Stomach (tissue), 9 donors: ENCODE measurements around the gene KIAA1217. TPM values are rescaled to one million over a fixed set of nuclear protein-coding genes. Genes with fewer than 3 reads are reported as not detected.
A peak's percentile ranks its signal among the peaks of the same experiment; 100 is the strongest.

Source experiments
- DNase-seq, 2 donors: peaks; one replicate each; pipeline versions ENCODE4 v3.0.0 to v3.0.0-alpha.2; 2013 to 2019
- H3K27ac ChIP-seq, 5 donors: fragments of 200-600 bp in 4 of 5; sonication (generic) in 4 of 5; one replicate each; pipeline ENCODE4 v1.5.1; 2013 to 2019; ENCODE audit warnings: mild to moderate bottlenecking in 1 of 5, moderate library complexity in 1 of 5
- H3K27me3 ChIP-seq, 3 donors: fragments of 200-600 bp; sonication (generic); one replicate each; pipeline ENCODE4 v1.5.1; 2017 to 2019; ENCODE audit warnings: mixed run types in 1 of 3
- H3K36me3 ChIP-seq, 4 donors: fragments of 200-600 bp; sonication (generic); 1 replicate in 3 of 4; 2 replicates in 1 of 4; pipeline ENCODE4 v1.5.1; 2016 to 2019
- H3K4me1 ChIP-seq, 4 donors: fragments of 200-600 bp; sonication (generic); one replicate each; pipeline ENCODE4 v1.5.1; 2016 to 2019
- H3K4me3 ChIP-seq, 4 donors: fragments of 200-600 bp; sonication (generic) in 3 of 4; one replicate each; pipeline ENCODE4 v1.5.1; 2016 to 2019; ENCODE audit warnings: mild to moderate bottlenecking in 1 of 4
- H3K9me3 ChIP-seq, 4 donors: fragments of 200-600 bp; sonication (generic); one replicate each; pipeline ENCODE4 v1.5.1; 2016 to 2019
- EP300 ChIP-seq: sonication (generic); formaldehyde crosslinking; IDR thresholded peaks from one replicate; pipeline ENCODE4 v1.6.1; 2017; ENCODE audit warnings: antibody characterized with exemption
- POLR2A ChIP-seq, 4 donors: fragments of 450-650 bp; IDR thresholded peaks; one replicate each; pipeline ENCODE4 v1.6.1; 2016; ENCODE audit warnings: antibody characterized with exemption in 4 of 4, control low read depth in 2 of 4, mild to moderate bottlenecking in 1 of 4, moderate library complexity in 1 of 4
- POLR2AphosphoS5 ChIP-seq, 3 donors: sonication (generic); formaldehyde crosslinking; IDR thresholded peaks; one replicate each; pipeline ENCODE4 v1.6.1; 2016; ENCODE audit warnings: antibody characterized with exemption in 3 of 3
- WGBS, 5 donors: extraction: QIAGEN DNeasy Blood & Tissue Kit in 3 of 5; methylation state at CpG; one replicate each; pipeline versions ENCODE4 v1.1.5 to v1.1.7; 2013 to 2018; 5-methylcytosine and 5-hydroxymethylcytosine counted together
- intact Hi-C: fragments of 100-400 bp; cut with DNase I; formaldehyde crosslinking; loops from one replicate; pipeline ENCODE4 v1.15.1; 2023; ENCODE audit warnings: low total_unique reads
- polyA plus RNA-seq, 3 donors: library from polyadenylated mRNA; stranded (reverse); fragments of 200-250 nt; gene quantifications; one replicate each; pipeline ENCODE4 v1.2.3, GENCODE V29; 2013
- total RNA-seq, 5 donors: library from RNA; depleted of rRNA; stranded (reverse); fragments of >200 nt; gene quantifications; one replicate each; pipeline versions ENCODE4 v1.1.0 to v1.2.3, GENCODE V29; 2014 to 2016
- TF ChIP-seq, protein P1 (sequence below), 7 experiments: fragments of 450-650 bp in 4 of 7; fragments of 200-600 bp in 3 of 7; sonication (generic) in 3 of 7; IDR thresholded peaks; one replicate each; pipeline ENCODE4 v1.5.1; 2016 to 2019; ENCODE audit warnings: antibody characterized with exemption in 7 of 7, control low read depth in 2 of 7, mild to moderate bottlenecking in 1 of 7
- donor health status: healthy with polysubstance abuse.
- donor health status: Bipolar disorder and iron deficiency.
- donor health status: healthy.

Gene KIAA1217
- total and polyA plus RNA-seq, 8 donors: 6.2 to 112 (median 24.6) TPM

DNA sequence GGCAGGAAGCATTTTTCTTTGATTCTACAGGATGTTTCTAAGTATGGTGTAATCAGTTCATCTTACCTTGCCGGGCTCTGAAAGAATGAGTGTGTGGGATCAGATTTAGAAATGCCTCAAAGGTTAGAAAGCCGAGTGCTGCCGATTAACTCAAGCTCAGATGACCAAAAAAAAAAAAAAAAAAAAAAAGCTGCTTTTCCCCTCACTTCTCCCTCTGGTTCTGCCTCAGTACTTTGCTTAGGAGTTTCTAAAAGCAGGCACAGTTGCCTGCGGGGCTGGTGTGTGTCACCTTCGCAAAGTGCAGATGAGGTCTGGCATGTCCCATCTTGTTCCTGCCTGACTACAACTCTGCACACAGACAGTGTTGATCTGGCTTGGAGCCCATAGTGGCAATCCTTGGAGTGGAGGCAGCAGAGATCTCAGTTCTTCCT is 47.0 kb downstream of the KIAA1217 start:
- TF ChIP-seq POLR2A (IDR thresholded peaks at IDR 0.05) (no peak), EP300 (no peak), POLR2AphosphoS5 (IDR thresholded peaks at IDR 0.05) (no peak)
- TF ChIP-seq, protein P1, sequence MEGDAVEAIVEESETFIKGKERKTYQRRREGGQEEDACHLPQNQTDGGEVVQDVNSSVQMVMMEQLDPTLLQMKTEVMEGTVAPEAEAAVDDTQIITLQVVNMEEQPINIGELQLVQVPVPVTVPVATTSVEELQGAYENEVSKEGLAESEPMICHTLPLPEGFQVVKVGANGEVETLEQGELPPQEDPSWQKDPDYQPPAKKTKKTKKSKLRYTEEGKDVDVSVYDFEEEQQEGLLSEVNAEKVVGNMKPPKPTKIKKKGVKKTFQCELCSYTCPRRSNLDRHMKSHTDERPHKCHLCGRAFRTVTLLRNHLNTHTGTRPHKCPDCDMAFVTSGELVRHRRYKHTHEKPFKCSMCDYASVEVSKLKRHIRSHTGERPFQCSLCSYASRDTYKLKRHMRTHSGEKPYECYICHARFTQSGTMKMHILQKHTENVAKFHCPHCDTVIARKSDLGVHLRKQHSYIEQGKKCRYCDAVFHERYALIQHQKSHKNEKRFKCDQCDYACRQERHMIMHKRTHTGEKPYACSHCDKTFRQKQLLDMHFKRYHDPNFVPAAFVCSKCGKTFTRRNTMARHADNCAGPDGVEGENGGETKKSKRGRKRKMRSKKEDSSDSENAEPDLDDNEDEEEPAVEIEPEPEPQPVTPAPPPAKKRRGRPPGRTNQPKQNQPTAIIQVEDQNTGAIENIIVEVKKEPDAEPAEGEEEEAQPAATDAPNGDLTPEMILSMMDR (IDR thresholded peaks at IDR 0.05): no peak
- no peaks in the 10 kb centered on the region for H3K27me3 ChIP-seq
- DNase-seq: peak in 1 of 2 donors; percentile 46
- H3K4me3 ChIP-seq: no peak overlapping the region
- H3K27ac ChIP-seq: no peak overlapping the region
- 40 to 56% (median 51%) methylated on average over 5 of the region's 5 CpGs for WGBS, 5 donors
- H3K4me1 ChIP-seq: peaks cover 10 to 29% (median 17%) of the 10 kb centered on the region in 4 donors
- H3K9me3 ChIP-seq: no peaks in the 10 kb centered on the region
- H3K36me3 ChIP-seq: no peaks in the 10 kb centered on the region
- intact Hi-C loops: no loop called here

DNA sequence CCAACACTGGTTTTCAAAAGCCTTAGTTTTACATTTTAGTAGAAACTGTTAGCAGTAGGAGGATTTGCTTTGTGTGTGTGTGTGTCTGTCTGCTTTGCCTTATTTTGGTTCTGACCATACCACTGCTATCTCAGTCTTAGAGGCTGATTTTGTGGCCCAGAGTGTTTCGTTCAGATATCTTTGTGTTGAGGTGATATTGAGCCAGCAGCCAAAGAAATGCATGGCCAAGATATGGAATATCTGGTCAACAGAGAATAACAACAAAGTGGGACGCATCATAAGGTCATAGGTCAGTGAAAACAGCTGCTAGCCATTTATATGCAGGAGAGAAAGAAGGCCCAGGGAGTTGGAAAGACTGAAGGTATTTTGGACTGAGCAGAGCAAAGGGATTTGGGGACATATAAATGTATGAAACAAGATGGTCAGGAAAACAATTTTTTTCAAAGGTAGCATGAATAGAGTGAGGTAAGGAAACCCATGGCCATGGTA is 47.7 kb downstream of the KIAA1217 start:
- Histone ChIP-seq H3K4me1 (peaks cover 6 to 24% (median 17%) of the 10 kb centered on the region in 4 donors), H3K4me3 (no peak overlapping the region), H3K9me3 (no peaks in the 10 kb centered on the region), H3K36me3 (no peaks in the 10 kb centered on the region), H3K27me3 (no peaks in the 10 kb centered on the region), H3K27ac (no peak overlapping the region)
- WGBS, 5 donors: 29 to 52% (median 34%) methylated on average over 2 of the region's 2 CpGs
- TF ChIP-seq POLR2A (IDR thresholded peaks at IDR 0.05) (no peak), EP300 (no peak), POLR2AphosphoS5 (IDR thresholded peaks at IDR 0.05) (no peak)
- TF ChIP-seq, protein P1 (IDR thresholded peaks at IDR 0.05): no peak
- intact Hi-C loops: no loop called here
- DNase-seq: no peak

DNA sequence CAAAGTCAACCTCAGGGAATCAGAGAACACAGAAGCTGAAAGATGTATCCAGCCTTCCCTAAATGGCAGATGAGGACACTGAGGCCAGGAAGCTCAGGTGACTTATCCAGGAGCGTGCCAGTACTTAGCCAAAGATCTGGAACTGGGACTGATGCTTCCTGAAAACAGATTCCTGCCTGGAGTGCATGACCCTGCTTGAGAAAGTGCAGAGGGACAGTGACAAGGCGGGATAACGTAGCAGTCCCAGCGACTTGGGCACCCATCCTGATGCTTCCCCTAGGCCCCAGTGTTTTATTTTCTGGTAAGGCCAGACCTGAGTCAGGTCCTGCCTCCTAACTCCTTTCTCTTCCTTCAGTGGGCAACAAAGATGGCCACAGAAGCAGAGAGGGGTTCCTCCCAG is 48.6 kb downstream of the KIAA1217 start:
- no peak for DNase-seq
- Histone ChIP-seq H3K9me3 (no peaks in the 10 kb centered on the region), H3K27ac (no peak overlapping the region), H3K27me3 (no peaks in the 10 kb centered on the region), H3K4me3 (no peak overlapping the region), H3K36me3 (no peaks in the 10 kb centered on the region), H3K4me1 (peaks cover 6 to 16% (median 15%) of the 10 kb centered on the region in 4 donors)
- TF ChIP-seq POLR2AphosphoS5 (IDR thresholded peaks at IDR 0.05): no peak
- no peak for TF ChIP-seq EP300
- TF ChIP-seq POLR2A (IDR thresholded peaks at IDR 0.05): no peak
- TF ChIP-seq, protein P1 (IDR thresholded peaks at IDR 0.05): no peak
- WGBS, 5 donors: 88 to 95% (median 91%) methylated on average over 4 of the region's 4 CpGs
- intact Hi-C loops: no loop called here

DNA sequence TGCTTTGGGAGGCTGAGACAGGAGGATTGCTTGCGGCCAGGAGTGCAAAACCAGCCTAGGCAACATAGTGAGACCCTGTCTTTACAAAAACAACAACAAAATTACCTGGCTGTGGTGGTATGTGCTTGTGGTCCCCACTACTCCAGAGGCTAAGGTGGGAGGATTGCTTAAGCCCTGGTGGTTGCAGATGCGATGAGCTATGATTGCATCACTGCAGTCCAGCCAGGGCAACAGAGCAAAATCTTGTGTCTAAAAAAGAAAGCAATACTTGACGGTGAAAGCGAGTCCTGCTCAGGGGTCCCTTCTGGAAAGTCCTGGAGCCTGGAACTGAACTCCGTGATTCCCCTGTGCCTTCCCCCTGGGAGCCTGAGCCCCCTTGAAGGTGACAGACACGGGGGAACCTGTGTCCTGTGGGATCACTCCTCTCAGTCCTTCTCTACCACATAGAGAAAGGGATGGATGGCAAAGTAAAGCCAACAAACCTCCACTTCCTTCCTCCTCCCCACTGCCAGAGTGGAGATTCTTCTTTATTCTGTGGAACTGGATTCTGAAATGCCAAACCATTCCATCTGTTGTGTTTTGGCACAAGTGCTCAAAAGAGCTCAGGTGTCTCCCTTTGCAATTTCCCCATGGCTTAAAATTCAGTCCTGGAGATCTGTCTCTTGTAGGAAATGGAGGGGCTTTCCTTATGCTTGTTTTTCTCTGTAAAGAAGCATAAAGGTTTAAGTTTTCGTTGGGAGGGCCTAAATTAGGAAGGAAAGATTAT is 50.6 kb downstream of the KIAA1217 start:
- intact Hi-C loops: no loop called here
- H3K9me3 ChIP-seq: no peaks in the 10 kb centered on the region
- DNase-seq: no peak
- 81 to 89% (median 84%) methylated on average over 4 to 7 of the region's 7 CpGs for WGBS, 5 donors
- no peak overlapping the region for H3K4me3 ChIP-seq
- H3K27ac ChIP-seq: no peak overlapping the region
- H3K27me3 ChIP-seq: no peaks in the 10 kb centered on the region
- no peaks in the 10 kb centered on the region for H3K36me3 ChIP-seq
- TF ChIP-seq EP300 (no peak), POLR2AphosphoS5 (IDR thresholded peaks at IDR 0.05) (no peak), POLR2A (IDR thresholded peaks at IDR 0.05) (no peak)
- TF ChIP-seq, protein P1 (IDR thresholded peaks at IDR 0.05): no peak
- H3K4me1 ChIP-seq: peaks cover 9 to 32% (median 27%) of the 10 kb centered on the region in 4 donors
